ENCODE data around the gene YEATS2.

GRCh38 chr3:183810643-183811594 is 113.3 kb downstream of the YEATS2 start:
- no peak for TF ChIP-seq CTCF (IDR thresholded peaks at IDR 0.05 in 4 of 5, conservative IDR thresholded peaks at IDR 0.05 in 1 of 5)
- TF ChIP-seq POLR2A (IDR thresholded peaks at IDR 0.05) = no peak
